Activated CD8-positive, alpha-beta memory T cell treated with anti-CD3 and anti-CD28 coated beads, Interleukin-2, amount 50 U/mL, for 4 hours (primary cell): ENCODE results near the gene KDM1A.

Source experiments
- DNase-seq: peaks from one replicate; pipeline ENCODE4 v3.0.0-alpha.2; 2020

KDM1A gene

DNA sequence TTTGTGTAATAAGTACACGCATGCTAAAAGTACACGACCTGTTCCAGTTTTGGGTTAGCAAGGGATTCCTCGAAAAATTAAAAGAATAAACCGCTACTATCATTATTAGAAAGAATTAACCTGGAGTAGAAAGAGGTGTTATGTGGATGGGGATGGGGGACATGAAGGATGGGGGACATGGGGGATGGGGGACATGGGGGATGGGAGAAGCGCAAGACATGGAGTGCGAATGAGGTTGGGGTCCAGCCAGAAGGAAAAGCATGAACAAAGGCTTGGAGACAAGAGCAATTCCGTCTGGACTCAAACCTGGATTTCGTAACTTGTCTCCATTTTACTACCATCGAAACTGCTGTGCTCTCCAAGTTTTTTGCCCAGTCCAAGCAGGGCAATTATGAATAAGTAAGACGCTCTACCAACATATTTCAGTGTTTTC is 591 bp upstream of the KDM1A start:
- no peak for DNase-seq

DNA sequence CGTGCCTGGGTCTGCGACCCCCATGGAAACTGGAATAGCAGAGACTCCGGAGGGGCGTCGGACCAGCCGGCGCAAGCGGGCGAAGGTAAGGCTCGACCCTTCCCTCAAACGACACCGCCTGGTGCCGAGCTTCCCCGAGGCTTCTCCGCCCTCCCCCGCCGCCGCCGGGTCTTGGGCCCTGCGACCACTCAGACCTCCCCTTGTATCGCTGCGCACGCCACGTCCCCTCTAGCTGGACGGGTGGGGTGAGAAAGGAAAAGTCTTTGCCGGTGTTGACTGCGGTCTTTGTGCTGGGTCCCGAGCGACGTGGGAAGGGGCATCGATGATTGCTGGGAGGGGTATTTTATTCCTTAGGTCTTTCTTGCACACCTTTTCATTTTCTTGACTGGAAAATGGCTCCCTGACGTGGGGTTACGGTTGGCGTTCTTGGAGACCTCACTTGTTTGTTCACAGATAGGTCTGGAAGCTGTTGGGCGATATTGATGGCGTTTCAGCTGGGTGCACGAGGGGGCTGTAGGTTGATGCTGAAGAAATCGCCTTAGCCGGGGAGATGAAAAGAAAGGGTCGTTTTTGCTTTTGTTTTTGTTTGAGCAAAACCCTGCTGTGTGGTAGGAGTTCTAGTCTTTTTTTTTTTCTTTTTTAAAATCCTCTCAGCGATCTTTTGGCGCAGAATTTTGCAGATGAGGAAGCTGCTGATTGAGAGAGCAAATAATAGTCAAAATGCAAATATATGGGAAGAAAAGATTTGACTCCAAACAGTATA is 776 bp downstream of the KDM1A start:
- peak; percentile 24 for DNase-seq

- no peak for DNase-seq
Observed at GRCh38 chr1:23020706-23021405, 1.6 kb downstream of the KDM1A start.

- DNase-seq = no peak
Observed at GRCh38 chr1:23021834-23022233, 2.6 kb downstream of the KDM1A start.

GRCh38 chr1:23023174-23023845 is 4.0 kb downstream of the KDM1A start:
- DNase-seq = no peak

DNA sequence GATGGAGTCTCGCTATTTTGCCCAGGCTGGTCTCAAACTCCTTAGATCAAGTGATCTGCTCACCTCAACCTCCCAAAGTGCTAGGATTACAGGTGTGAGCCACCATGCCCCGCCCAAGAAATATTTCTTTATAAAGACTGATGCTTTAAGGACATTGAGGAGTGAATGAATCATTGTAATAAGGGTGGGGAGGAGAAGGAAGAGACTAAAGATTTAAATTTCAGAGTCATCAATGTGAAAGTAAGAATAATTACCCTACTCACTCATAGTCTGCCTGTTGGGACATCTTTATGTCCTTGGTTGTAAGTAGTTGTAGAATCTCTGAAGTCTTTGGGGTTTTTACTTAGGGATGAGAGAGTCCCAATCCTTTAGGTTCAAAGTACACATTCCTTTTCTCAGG is 7.3 kb downstream of the KDM1A start:
- DNase-seq = no peak

- DNase-seq = no peak
Observed at GRCh38 chr1:23027352-23027907, 8.2 kb downstream of the KDM1A start.

DNA sequence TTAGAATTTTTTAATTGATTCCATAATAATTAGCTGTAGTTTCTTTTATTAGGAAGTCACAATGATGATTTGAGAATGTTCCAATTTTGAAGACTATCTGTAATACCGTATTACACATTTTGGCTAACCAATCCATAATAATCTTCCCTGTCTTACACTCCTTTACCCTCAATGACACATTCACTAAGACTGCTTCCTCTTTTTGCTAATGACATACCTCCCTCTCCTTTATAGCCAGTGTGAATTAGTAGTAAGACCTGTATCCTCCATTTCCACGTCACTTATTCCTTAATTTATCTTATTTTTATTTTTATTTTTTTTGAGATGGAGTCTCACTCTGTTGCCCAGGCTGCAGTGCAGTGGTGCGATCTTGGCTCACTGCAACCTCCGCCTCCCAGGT is 10.1 kb downstream of the KDM1A start:
- DNase-seq = no peak

- DNase-seq = no peak
Observed at GRCh38 chr1:23035823-23036452, 16.7 kb downstream of the KDM1A start.

DNA sequence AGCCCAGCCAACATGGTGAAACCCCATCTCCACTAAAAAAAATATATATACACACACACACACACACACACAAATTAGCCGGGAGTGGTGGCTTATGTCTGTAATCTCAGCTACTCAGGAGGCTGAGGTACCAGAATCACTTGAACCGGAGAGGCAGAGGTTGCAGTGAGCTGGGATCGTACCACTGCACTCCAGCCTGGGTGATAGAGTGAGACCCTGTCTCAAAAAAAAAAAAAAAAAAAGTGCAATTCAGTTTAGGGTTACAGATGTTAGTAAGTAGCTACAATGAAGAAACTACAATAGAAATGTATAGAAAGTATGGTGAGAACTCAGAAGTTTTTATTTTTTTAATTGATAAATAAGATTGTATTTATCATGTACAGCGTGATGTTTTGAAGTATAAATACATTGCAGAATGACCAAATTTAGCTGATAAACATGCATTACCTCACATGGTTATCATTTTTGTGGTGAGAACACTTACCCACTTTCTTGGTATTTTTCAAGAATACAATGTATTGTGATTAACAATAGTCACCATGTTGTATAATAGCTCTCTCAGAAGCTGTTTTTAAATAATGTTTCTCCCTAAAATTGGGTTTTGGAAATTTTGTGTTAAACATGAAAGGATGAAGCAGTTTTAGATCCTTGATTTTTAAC is 17.9 kb downstream of the KDM1A start:
- DNase-seq = no peak

GRCh38 chr1:23039308-23039826 is 20.1 kb downstream of the KDM1A start:
- no peak for DNase-seq

GRCh38 chr1:23040509-23040908 is 21.2 kb downstream of the KDM1A start:
- no peak for DNase-seq

- DNase-seq = no peak
Observed at GRCh38 chr1:23044035-23044434, 24.8 kb downstream of the KDM1A start.

DNA sequence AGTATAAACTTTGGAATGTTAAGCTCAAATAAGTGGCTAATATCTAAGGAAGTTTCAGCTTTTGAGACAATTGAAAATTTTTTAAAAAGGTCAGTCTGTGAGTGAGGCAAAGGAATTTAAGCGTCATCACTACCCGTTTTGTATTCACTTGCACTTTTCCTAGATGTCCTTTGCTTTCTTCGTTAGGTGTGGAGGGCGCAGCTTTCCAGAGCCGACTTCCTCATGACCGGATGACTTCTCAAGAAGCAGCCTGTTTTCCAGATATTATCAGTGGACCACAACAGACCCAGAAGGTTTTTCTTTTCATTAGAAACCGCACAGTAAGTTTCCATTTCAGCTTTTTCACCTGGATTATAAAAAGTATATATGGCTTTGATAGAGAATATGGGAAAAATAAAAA is 30.9 kb downstream of the KDM1A start:
- DNase-seq = no peak

- DNase-seq = no peak
Observed at GRCh38 chr1:23051290-23051909, 32.1 kb downstream of the KDM1A start.

- no peak for DNase-seq
Observed at GRCh38 chr1:23057301-23057700, 38.0 kb downstream of the KDM1A start.

GRCh38 chr1:23062271-23062670 is 43.0 kb downstream of the KDM1A start:
- no peak for DNase-seq

DNA sequence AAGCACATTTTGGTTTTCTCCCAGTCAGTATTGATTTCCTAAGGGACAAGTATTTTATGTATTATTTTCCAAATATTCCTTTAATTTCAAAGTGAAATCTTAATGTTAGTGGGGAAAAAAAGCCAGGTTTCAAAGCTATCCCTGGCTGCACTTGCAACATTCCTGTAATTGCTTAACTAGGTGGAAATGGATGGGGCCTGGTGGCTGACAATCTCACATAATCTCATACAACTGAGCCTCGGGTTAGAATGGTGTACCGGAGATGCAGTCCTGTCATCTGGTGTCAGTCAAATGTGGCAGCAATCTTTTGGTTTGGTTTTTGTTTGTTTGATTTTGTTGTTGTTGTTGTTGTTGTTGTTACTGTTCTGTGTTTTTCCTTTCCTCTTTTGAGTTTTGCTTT is 46.1 kb downstream of the KDM1A start:
- no peak for DNase-seq

DNA sequence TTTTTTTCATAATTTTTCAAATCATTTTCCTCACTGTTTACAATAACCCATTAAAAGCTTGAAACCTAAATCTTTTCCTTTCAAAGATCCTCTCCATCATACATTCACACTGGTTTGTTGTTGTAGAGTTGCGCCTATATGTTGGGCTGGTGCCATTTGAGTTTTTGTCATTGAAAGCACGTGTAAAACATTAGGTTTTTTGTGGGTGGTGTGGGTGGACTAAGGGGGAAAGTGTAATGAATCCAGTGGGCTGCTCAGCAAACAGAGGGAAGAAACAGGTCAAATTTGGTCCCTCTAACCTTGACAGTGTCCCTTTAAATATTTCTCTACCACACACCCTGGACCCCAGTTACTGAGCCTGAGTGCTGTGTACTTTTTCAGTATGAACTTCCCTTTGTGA is 46.8 kb downstream of the KDM1A start:
- DNase-seq = no peak

- DNase-seq = no peak
Observed at GRCh38 chr1:23069149-23069548, 49.9 kb downstream of the KDM1A start.

- DNase-seq = no peak
Observed at GRCh38 chr1:23069675-23070074, 50.4 kb downstream of the KDM1A start.

DNA sequence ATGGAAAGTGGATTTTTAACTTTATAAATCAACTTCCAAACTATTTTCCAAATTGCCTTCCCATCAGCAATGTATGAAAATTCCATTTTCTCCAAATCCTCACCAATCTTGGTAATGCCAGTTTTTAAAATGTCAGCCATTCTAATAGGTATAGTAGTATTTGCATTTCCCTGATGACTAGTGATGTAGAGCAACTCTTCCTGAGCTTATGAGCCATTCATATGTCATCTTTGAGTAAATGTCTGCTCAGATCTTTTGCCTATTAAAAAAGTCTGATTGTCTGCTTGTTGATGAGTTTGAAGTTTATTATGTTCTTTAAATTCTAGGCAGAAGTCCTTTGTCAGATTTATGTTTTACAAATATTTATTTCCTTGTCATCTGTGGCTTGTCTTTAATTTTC is 54.7 kb downstream of the KDM1A start:
- DNase-seq = no peak
